Measurements from ENCODE around the gene OR2M5.

DNA sequence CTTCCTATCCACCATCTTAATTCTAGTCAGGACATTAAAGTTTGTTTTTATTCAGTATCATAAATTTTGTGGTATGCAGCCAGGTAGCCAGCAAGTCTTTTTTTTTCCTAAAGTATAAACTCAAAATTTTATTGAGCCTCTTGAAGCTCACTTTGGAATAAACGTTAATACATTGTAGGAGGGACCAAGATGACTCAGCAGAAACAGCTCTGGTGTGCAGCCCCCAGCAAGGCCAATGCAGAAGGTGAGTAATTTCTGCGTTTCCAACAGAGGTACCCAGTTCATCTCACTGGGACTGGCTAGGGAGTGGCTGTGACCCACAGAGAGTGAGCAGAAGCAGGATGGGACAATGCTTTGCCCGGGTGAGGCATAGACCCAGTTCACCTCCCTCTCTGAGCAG is 42.4 kb downstream of the OR2M5 start:
- TF ChIP-seq, protein P1, sequence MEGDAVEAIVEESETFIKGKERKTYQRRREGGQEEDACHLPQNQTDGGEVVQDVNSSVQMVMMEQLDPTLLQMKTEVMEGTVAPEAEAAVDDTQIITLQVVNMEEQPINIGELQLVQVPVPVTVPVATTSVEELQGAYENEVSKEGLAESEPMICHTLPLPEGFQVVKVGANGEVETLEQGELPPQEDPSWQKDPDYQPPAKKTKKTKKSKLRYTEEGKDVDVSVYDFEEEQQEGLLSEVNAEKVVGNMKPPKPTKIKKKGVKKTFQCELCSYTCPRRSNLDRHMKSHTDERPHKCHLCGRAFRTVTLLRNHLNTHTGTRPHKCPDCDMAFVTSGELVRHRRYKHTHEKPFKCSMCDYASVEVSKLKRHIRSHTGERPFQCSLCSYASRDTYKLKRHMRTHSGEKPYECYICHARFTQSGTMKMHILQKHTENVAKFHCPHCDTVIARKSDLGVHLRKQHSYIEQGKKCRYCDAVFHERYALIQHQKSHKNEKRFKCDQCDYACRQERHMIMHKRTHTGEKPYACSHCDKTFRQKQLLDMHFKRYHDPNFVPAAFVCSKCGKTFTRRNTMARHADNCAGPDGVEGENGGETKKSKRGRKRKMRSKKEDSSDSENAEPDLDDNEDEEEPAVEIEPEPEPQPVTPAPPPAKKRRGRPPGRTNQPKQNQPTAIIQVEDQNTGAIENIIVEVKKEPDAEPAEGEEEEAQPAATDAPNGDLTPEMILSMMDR (IDR thresholded peaks at IDR 0.05; ENCODE audit: low read depth, low read length): no peak
- no peak for TF ChIP-seq EZH2phosphoT487 (IDR thresholded peaks at IDR 0.05; ENCODE audit: low read depth)

Measured in OCI-LY3 (cell line).